GM21619 (cell line): ENCODE measurements around the gene RNF149.
"Not testable (repeated sequence)": the region's sequence is repeated elsewhere in the genome, so short reads cannot be mapped to it uniquely, and the experiment has no call there.

Experiments
- ATAC-seq: cut with Tn5 transposase; IDR thresholded peaks from one replicate; pipeline ENCODE4 v1.9.1; 2021; ENCODE audit not compliant: unreplicated experiment

RNF149 gene

DNA sequence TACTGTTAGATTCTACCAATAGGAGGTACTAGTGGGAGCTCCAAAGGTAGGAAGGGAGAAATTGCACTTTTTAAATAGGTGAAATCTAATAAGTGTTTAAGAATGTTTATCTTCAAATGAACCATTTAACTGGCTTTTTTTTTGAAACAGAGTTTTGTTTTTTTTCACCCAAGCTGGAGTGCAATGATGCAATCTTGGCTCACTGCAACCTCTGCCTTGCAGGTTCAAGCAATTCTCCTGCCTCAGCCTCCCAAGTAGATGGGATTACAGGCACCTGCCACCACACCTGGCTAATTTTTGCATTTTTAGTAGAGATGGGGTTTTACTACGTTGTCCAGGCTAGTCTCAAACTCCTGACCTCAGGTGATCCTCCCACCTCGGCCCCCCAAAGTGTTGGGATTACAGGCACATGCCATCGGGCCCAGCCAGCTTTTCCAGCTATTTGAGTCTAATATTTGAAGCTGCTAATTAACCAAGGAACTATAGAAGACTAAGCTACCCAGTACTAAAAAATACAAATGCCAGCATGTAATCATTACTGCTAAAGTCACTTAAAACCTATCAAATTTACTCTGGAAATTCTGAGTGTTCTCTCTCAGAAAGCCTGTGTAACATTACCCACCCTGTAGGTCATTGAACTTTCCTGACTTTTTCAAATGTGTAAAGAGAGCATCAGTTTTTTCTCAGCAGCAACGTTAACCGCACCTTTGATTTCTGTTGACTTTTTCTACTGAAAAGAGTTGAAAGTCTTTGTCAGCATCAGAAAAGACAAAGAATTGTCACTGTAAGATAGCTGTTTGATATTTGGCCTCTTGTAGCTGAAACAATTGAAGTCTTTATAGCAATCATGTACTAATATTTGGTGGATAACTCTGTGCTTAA, 24.6 kb upstream of the RNF149 start:
- ATAC-seq: no peak

DNA sequence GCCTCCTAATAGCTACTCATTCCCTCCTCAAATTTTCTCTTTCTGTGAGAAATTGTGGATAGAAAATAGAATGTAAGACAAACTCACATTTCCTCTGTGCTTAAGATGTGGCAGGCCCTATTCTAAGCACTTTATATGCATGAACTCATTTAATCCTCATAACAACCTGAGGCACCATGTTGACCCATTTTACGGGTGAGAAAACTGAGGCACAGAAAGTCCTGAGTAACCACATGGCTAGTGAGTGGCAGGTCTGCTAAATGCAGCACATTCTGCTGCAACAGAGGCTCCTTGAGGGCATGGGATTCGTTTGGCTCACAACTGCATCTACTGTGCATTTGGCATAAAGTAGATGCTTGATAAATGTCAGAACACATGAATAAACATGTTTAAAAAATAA, 22.7 kb upstream of the RNF149 start:
- ATAC-seq: no peak

- no peak for ATAC-seq
These were observed 21.9 kb upstream of the RNF149 start for GRCh38 chr2:101330253-101330933.

GRCh38 chr2:101329026-101329425, 20.5 kb upstream of the RNF149 start:
- no peak for ATAC-seq

- ATAC-seq: peak; percentile 76
These were observed 20.0 kb upstream of the RNF149 start for GRCh38 chr2:101328474-101329007.

GRCh38 chr2:101327863-101328394, 19.4 kb upstream of the RNF149 start:
- ATAC-seq: peak; percentile 21

- ATAC-seq: no peak
These were observed 16.9 kb upstream of the RNF149 start for GRCh38 chr2:101325425-101325824.

DNA sequence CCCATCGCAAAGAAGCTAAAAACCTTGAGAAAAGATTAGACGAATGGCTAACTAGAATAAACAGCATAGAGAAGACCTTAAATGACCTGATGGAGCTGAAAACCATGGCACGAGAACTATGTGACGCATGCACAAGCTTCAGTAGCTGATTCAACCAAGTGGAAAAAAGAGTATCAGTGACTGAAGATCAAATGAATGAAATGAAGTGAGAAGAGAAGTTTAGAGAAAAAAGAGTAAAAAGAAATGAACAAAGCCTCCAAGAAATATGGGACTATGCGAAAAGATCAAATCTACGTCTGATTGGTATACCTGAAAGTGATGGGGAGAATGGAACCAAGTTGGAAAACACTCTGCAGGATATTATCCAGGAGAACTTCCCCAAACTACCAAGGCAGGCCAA, 8.1 kb upstream of the RNF149 start:
- ATAC-seq: not testable (repeated sequence)

GRCh38 chr2:101311696-101312017, 3.2 kb upstream of the RNF149 start:
- no peak for ATAC-seq

DNA sequence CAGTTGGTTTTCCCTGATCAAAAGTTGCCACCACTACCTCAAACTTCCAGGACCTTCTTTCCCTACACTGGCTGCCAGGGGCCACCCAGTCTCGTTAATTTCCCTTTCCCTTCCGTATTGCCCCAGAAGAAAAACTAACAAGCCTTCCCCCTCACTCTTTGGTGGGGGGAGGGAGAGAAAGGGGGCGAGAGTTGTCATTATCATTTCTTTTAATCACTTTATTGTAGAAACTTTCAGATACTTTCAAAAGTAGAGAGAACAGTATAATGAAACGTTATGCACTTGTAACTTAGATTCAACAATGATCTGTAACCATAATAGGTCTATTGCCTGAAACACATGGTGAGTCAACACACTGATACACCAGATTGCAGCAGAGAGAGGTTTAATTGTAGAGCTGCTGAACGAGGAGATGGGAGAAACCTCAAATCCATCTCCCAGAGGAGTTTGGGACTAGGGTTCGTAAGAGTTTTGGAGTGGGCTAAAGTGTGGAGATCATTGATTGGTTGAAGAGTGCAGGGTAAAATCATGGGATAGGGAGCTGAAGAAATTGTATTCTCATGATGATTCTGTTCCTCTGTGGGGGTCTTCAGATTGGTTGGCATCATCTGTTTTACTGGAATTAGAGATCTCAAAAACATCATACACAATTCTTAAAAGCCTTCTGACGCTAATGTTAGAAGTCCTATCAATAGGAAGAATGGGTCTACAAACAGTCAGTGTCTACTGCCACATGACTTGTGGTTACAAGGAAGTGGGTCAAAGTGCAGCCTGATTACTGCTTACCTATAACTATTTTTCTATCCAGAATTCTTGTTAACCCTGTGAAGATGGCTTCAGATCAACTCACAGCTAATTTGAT, 2.6 kb upstream of the RNF149 start:
- ATAC-seq: no peak

GRCh38 chr2:101310090-101310833, 1.8 kb upstream of the RNF149 start:
- ATAC-seq: no peak

GRCh38 chr2:101307950-101308431, 510 bp downstream of the RNF149 start:
- ATAC-seq: peak; percentile 11

DNA sequence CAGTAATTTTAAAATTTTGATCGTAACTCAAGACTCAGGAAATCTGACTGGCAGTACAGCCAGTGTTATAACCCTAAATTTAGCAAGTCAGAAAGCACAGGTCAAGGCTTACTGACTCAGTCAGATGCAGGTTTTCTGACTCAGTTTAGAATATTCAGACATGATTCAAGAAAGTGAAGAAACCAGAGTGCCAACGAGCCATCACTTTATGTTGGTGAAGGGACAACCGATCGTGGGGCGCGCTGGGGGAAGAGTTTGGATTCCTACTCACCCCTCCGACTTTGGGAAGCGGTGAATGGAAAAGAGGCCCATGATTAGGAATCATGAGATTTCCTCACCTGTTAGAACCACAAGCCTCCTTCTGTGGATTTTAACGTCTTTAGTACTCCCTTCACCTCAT, 998 bp downstream of the RNF149 start:
- ATAC-seq: no peak

DNA sequence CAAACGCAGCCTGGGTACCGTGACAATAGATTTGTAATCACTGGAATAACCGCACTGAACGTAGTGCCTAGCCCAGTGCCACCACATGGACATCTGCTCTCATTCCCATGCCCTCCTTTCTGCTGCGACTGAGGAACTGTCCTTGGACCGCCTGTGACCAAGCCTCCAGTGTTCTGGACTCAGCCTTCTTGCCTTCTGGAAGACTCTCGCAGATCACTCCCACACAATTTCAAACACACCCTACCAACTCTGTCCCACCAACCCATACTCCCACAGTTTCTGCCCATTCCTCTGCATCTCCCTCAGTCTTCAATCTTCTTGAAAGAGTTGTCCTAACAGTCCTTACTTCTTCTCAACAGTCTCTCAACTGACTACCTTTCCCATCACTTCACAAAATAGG, 2.1 kb downstream of the RNF149 start:
- no peak for ATAC-seq

DNA sequence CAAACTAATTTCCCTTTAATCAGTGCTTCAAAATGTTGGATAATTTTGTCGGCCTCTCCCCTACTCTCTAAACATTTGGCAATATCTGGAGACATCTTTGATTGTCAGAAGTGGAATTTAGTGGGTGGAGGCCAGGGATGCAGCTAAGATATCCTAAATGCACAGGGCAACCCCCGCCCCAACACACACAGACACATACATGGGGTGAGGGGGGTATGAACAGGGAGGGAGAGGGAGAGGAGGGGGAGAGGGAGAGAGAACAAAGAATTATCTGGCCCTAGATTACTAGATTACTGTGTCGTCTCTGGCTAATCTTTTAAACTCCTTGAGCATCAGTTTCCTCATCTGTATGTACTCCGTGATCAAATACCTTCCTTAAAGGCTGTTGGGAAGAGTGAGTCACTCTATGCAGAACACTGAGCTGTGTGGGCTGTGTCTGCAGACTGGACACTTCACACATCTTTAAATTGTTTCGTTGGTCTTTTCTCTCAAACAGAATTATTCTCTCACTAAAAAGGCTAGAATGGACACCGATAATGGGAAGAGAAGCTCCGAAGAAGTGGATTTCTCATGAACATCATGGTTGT, 2.9 kb downstream of the RNF149 start:
- ATAC-seq: no peak

DNA sequence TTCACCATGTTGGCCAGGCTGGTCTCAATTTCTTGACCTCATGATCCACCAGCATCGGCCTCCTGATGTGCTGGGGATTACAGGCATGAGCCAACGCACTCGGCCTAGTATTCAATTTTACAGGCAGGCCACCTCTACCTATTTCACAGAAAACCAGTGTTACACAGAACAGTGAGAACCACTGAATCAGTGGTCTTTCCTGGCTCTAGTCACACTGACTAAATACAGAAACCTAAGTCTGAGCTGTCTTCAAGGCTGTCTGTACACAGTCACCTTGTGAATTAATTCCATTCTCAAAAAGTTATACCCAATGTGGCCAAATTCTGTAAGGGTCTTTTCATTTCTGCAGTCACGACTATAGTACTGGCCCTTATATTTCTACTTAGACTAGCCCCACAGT, 3.5 kb downstream of the RNF149 start:
- no peak for ATAC-seq

GRCh38 chr2:101303688-101304087, 4.8 kb downstream of the RNF149 start:
- ATAC-seq: no peak

DNA sequence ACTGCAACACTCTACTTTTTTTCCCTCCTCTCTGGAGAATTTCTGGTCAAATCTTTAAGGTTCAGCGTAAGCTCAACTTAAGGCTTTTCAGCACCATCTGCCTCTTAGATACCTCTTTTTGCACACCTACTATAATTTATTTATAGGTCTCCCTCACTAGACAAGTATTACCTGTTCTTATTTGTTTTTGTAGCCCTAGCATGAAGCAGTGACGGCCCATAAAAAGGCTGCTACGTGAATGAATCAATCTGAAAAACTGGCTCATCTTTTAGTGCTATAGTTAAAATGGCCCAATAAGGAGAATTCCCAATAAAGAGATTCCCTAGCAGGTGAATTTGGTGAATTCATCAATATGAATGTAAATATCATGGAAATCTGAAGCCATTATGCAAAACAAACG, 6.5 kb downstream of the RNF149 start:
- no peak for ATAC-seq

DNA sequence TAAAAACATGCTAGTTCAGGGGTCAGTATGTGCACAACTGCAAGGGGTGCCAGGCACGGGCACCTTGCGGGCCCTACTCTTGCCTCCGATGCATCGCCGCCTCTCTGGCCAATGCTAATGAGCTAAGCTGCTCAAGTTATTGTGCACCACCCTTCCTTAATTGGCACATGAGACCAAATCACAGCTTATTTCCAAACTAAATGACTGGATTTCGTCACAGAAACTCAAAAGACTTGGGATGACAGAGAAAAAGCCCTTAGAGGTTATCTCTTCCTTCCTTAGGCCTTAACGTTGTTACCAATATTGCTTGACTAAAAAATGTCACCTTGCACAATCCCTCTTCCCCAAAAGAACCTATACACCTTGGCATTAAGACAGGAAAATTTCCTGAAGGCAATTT, 7.7 kb downstream of the RNF149 start:
- no peak for ATAC-seq

DNA sequence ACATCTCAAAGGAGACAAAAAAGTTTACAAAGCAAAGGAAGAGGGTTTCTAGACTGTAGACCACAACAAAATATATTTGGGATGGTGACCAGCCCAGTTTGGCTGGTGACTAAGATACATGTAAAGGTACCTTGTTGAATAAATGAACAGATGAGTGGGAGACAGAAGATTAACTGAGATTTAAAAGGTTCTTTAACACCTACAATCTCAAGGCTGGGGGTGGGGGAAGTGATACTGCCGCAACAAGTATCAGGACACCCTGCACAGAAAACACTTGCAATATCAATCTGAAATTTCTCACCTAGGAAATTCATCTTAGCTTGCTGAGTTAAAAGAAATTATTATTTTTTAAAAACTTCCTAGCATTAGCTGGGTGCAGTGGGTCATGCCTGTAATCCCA, 8.3 kb downstream of the RNF149 start:
- no peak for ATAC-seq
